Esophagus (tissue), 2 donors: ENCODE results near the gene NIT1. TPM values are rescaled to one million over a fixed set of nuclear protein-coding genes. Genes with fewer than 3 reads are reported as not detected.
A peak's percentile ranks its signal among the peaks of the same experiment; 100 is the strongest.

ENCODE experiments used
- H3K27ac ChIP-seq, 2 donors: one replicate each; pipeline ENCODE4 v1.5.1; 2013; ENCODE audit warnings: low read depth in 2 of 2, mild to moderate bottlenecking in 2 of 2, inconsistent platforms in 1 of 2, low read length in 1 of 2, moderate library complexity in 1 of 2
- H3K27me3 ChIP-seq, 2 donors: one replicate each; pipeline ENCODE4 v1.6.1; 2013; ENCODE audit warnings: low read length in 2 of 2, control low read depth in 1 of 2, mild to moderate bottlenecking in 1 of 2; ENCODE audit not compliant: insufficient read depth in 2 of 2, control insufficient read depth in 1 of 2
- H3K36me3 ChIP-seq, 2 donors: one replicate each; pipeline ENCODE4 v1.6.1; 2013; ENCODE audit warnings: low read length in 1 of 2; ENCODE audit not compliant: control insufficient read depth in 2 of 2, insufficient read depth in 2 of 2
- H3K4me1 ChIP-seq, 2 donors: one replicate each; pipeline ENCODE4 v1.6.1; 2013; ENCODE audit warnings: low read length in 1 of 2; ENCODE audit not compliant: control insufficient read depth in 2 of 2, insufficient read depth in 2 of 2
- H3K4me3 ChIP-seq, 2 donors: one replicate each; pipeline ENCODE4 v1.5.1; 2013; ENCODE audit warnings: low read length in 2 of 2, mild to moderate bottlenecking in 2 of 2, low read depth in 1 of 2, moderate library complexity in 1 of 2
- H3K9me3 ChIP-seq, 2 donors: one replicate each; pipeline ENCODE4 v1.6.1; 2013; ENCODE audit warnings: mild to moderate bottlenecking in 2 of 2, low read depth in 1 of 2, low read length in 1 of 2, moderate library complexity in 1 of 2; ENCODE audit not compliant: control insufficient read depth in 2 of 2, insufficient read depth in 1 of 2
- WGBS, 2 donors: extraction: QIAGEN DNeasy Blood & Tissue Kit; methylation state at CpG; one replicate each; pipeline ENCODE4 v1.1.7; 2013; 5-methylcytosine and 5-hydroxymethylcytosine counted together
- polyA plus RNA-seq, 2 donors: library from polyadenylated mRNA; stranded (reverse); fragments of 200-250 nt; gene quantifications; one replicate each; pipeline ENCODE4 v1.2.3, GENCODE V29; 2013
- donor health status: healthy with polysubstance abuse.
- donor health status: Bipolar disorder and iron deficiency.

NIT1 gene
- polyA plus RNA-seq = 10 to 100 TPM; 28.0 to 28.5 TPM

DNA sequence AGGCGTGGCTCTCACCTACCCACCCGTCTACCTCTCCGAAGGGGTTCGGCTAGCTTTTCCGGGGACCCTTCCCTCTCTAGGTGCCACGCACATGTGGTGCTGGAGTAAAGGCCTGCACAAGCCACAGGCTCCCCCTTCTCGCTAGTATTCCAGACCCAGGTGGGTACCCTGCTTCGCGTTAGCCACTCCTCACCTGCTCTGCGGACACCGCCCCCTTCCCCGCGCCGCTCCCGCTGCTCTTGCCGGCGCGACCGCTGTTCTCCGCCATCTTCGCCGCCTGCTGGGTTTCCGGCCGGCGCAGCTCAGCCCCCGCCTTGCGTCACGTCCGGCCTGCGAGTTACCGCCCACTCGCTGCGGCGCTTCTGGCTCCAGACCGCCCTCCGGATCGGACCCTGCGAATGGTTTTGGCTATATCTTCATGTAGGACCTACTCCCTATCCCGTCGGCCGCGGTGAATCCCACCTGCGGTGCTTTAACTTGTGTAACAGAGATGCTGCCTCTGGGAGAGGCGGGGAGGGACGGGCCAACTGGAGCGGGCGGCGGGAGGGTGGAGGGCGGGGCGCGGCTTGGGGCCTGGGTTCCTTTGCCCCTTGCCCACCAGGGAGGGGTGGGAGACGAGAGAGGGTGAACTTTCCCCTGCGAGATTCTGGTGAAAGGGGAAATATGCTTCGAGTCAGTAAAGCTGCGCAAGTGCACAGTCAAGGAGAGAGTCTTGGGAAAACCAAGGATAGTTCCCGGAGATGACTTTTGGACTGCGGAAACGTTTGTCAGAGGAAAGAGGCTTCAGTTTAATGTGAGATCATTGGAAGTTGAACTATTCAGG is at the start of gene NIT1, which contains the start of gene PFDN2:
Gene NIT1 (plus strand): TSS at position 347 of the 823 bp plus-strand sequence. CDS start 72 bp downstream, at position 419.
Gene PFDN2 (minus strand): TSS at position 279 of the 823 bp plus-strand sequence. CDS start 11 bp downstream, at position 268.
- H3K36me3 ChIP-seq = peaks cover 10 to 22% of the 10 kb centered on the region in 2 donors
- 1% methylated on average over 57 to 58 of the region's 58 CpGs for WGBS, 2 donors
- H3K4me1 ChIP-seq = peaks cover 2 to 12% of the 10 kb centered on the region in 2 donors
- H3K4me3 ChIP-seq = peak within 1 kb of the TSS; percentile 96 to 100
- peak within 1 kb of the TSS; percentile 92 to 99 for H3K27ac ChIP-seq
- no peaks in the 10 kb centered on the region for H3K27me3 ChIP-seq
- H3K9me3 ChIP-seq = no peaks in the 10 kb centered on the region

- WGBS, 2 donors = 61 to 69% methylated on average over 10 of the region's 10 CpGs
- Histone ChIP-seq H3K27me3 (no peaks in the 10 kb centered on the region), H3K27ac (peak overlapping the region; percentile 79 to 84), H3K4me3 (peak overlapping the region; percentile 28 to 38), H3K9me3 (no peaks in the 10 kb centered on the region), H3K36me3 (peaks cover 0 to 23% of the 10 kb centered on the region in 2 donors), H3K4me1 (peaks cover 4 to 16% of the 10 kb centered on the region in 2 donors)
Measured at GRCh38 chr1:161068306-161069234, 49.3 kb upstream of the NIT1 start.

- WGBS, 2 donors = 71 to 78% methylated on average over 9 of the region's 9 CpGs
- H3K27me3 ChIP-seq = no peaks in the 10 kb centered on the region
- H3K4me3 ChIP-seq = peak overlapping the region; percentile 28 to 38
- no peaks in the 10 kb centered on the region for H3K9me3 ChIP-seq
- peaks cover 0 to 24% of the 10 kb centered on the region in 2 donors for H3K36me3 ChIP-seq
- peak overlapping the region; percentile 79 to 80 for H3K27ac ChIP-seq
- peaks cover 11 to 22% of the 10 kb centered on the region in 2 donors for H3K4me1 ChIP-seq
Measured at GRCh38 chr1:161069241-161069640, 48.7 kb upstream of the NIT1 start.

DNA sequence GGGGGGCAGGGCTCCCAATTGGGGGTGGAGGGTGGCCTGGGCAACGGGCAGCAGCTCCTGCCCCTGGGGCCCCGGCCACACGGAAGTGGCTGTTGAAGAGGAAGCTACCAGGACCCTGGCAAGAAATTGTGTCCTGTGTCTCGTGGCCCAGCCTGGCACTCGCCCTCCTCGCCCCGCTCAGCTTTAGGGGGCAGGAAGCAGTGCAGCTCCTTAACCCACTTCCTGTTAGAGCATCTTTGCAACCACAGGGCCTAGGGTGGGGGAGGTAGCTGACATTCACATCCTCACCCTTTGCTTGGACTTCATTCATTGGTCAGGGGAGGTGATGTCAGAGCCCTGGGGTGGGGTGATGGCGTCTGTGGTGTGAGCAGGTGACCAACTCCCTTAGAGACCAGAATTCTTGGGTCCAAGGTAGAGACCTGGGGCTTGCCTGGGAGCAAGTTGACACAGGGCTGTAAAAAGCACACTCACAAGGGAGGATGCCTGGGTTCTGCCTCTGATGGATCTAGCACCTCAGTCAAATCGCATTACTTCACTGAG is 48.1 kb upstream of the NIT1 start, which contains the start of gene ARHGAP30:
Gene ARHGAP30 (minus strand): TSS at position 161 of the 540 bp plus-strand sequence. CDS start 267 bp downstream, outside the sequence.
- peaks cover 13 to 28% of the 10 kb centered on the region in 2 donors for H3K4me1 ChIP-seq
- H3K9me3 ChIP-seq = no peaks in the 10 kb centered on the region
- no peaks in the 10 kb centered on the region for H3K27me3 ChIP-seq
- H3K27ac ChIP-seq = peak within 1 kb of the TSS; percentile 79 to 83
- H3K36me3 ChIP-seq = peaks cover 0 to 28% of the 10 kb centered on the region in 2 donors
- 73 to 78% methylated on average over 9 of the region's 9 CpGs for WGBS, 2 donors
- H3K4me3 ChIP-seq = peak within 1 kb of the TSS; percentile 28 to 38

- H3K27ac ChIP-seq = no peak overlapping the region
- 89% methylated on average over 4 of the region's 4 CpGs for WGBS, 2 donors
Measured at GRCh38 chr1:161070761-161071160, 47.1 kb upstream of the NIT1 start.

GRCh38 chr1:161071886-161072371 is 46.0 kb upstream of the NIT1 start:
- H3K36me3 ChIP-seq = peaks cover 0 to 32% of the 10 kb centered on the region in 2 donors
- WGBS, 2 donors = 68 to 76% methylated on average over 9 of the region's 9 CpGs
- H3K4me3 ChIP-seq = no peak overlapping the region
- H3K4me1 ChIP-seq = peaks cover 13 to 33% of the 10 kb centered on the region in 2 donors
- no peaks in the 10 kb centered on the region for H3K9me3 ChIP-seq
- no peak overlapping the region for H3K27ac ChIP-seq
- no peaks in the 10 kb centered on the region for H3K27me3 ChIP-seq

More at GRCh38 chr1:161070761-161071160, 47.1 kb upstream of the NIT1 start:
- H3K4me3 ChIP-seq = no peak overlapping the region
- peaks cover 0 to 30% of the 10 kb centered on the region in 2 donors for H3K36me3 ChIP-seq
- peaks cover 13 to 31% of the 10 kb centered on the region in 2 donors for H3K4me1 ChIP-seq
- H3K27me3 ChIP-seq = no peaks in the 10 kb centered on the region
- H3K9me3 ChIP-seq = no peaks in the 10 kb centered on the region

- peaks cover 13 to 38% of the 10 kb centered on the region in 2 donors for H3K4me1 ChIP-seq
- H3K9me3 ChIP-seq = no peaks in the 10 kb centered on the region
- H3K36me3 ChIP-seq = peaks cover 0 to 38% of the 10 kb centered on the region in 2 donors
- H3K4me3 ChIP-seq = no peak overlapping the region
- no peaks in the 10 kb centered on the region for H3K27me3 ChIP-seq
- WGBS, 2 donors = 94 to 96% methylated on average over 17 to 19 of the region's 19 CpGs
- H3K27ac ChIP-seq = peak overlapping the region; percentile 14 to 95
Measured at GRCh38 chr1:161072751-161073449, 45.0 kb upstream of the NIT1 start.

DNA sequence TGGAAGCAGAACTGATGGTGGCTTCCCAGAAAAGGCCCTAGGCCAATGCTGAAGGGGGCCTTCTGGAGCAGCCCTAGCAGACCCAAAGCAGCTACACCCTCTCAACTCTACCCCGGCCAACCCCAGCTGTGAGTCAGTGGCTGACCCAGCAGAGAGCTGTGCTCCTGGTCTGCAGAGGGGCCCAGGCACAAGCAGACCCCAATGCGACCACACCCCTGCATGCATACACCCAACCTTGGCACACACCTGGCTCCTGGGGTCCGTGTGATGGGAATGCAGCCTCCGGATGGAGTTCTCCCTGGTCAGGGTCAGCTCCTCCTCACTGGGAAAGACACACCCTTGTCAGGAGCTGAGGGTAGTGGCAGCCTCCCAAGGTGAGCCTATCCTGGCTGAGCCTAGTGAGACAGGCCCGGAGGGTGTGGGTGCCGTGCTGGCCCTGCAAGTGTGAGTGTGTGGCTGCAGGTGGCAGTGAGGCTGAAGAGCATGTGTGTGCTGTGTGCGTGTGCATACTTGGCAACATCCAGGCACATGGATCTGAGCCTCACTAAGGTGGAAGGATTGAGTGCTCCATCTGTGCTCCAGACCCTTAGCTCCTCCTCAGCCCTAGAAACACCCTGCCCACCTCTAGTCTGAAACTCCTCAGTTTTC is 44.3 kb upstream of the NIT1 start:
- Histone ChIP-seq H3K36me3 (peaks cover 0 to 37% of the 10 kb centered on the region in 2 donors), H3K27ac (peak overlapping the region; percentile 83 to 95), H3K4me3 (no peak overlapping the region), H3K27me3 (no peaks in the 10 kb centered on the region), H3K9me3 (no peaks in the 10 kb centered on the region), H3K4me1 (peaks cover 13 to 37% of the 10 kb centered on the region in 2 donors)
- WGBS, 2 donors = 48 to 57% methylated on average over 7 of the region's 7 CpGs
